SU-DHL-6 (cell line): ENCODE data around the gene AQR.
"Not testable (repeated sequence)": the region's sequence is repeated elsewhere in the genome, so short reads cannot be mapped to it uniquely, and the experiment has no call there.

ENCODE experiments used
- H2AFZ ChIP-seq: fragments of 200-600 bp; sonication (generic); 2 replicates; pipeline ENCODE4 v1.6.1; 2014; ENCODE audit warnings: low read depth, mild to moderate bottlenecking, moderate library complexity, mixed read lengths, antibody characterized with exemption, low read length; ENCODE audit not compliant: severe bottlenecking
- H3F3A ChIP-seq: fragments of 200-600 bp; shearing (Covaris generic); 2 replicates; pipeline ENCODE4 v1.6.0; 2016; ENCODE audit warnings: antibody characterized with exemption, mild to moderate bottlenecking; ENCODE audit not compliant: insufficient read depth
- H3K27ac ChIP-seq: fragments of 200-600 bp; sonication (generic); 2 replicates; pipeline ENCODE4 v1.5.1; 2016; ENCODE audit warnings: low read depth, mild to moderate bottlenecking, low read length, moderate library complexity, mixed read lengths
- H3K27me3 ChIP-seq: fragments of 200-600 bp; sonication (generic), shearing (Covaris generic); 2 replicates; pipeline ENCODE4 v1.6.0; 2014; ENCODE audit warnings: mild to moderate bottlenecking, low read length
- H3K36me3 ChIP-seq: fragments of 200-600 bp; sonication (generic); 2 replicates; pipeline ENCODE4 v1.6.1; 2014; ENCODE audit warnings: mild to moderate bottlenecking, low read length, mixed read lengths
- H3K4me2 ChIP-seq: fragments of 300-600, 200-600 bp; shearing (Covaris generic), sonication (generic); 2 replicates; pipeline ENCODE4 v1.6.0; 2014; ENCODE audit warnings: low read length, low read depth, mild to moderate bottlenecking; ENCODE audit not compliant: poor library complexity, severe bottlenecking
- H3K4me3 ChIP-seq: fragments of 200-600 bp; sonication (generic); 2 replicates; pipeline ENCODE4 v1.5.1; 2014; ENCODE audit warnings: antibody characterized with exemption, low read length, mild to moderate bottlenecking, mixed read lengths; ENCODE audit not compliant: insufficient read depth, poor library complexity, severe bottlenecking
- H3K79me2 ChIP-seq: fragments of 200-600 bp; sonication (generic); 2 replicates; pipeline ENCODE4 v1.6.1; 2014; ENCODE audit warnings: mild to moderate bottlenecking, low read length, moderate library complexity; ENCODE audit not compliant: insufficient read depth
- H3K9ac ChIP-seq: fragments of 200-600 bp; sonication (generic); 2 replicates; pipeline ENCODE4 v1.7.0; 2014; ENCODE audit warnings: mild to moderate bottlenecking, low read length
- H3K9me2 ChIP-seq: fragments of 200-600 bp; sonication (generic); replicated peaks from 2 replicates; pipeline ENCODE4 v1.6.1; 2014; ENCODE audit warnings: low read length; ENCODE audit not compliant: insufficient read depth
- H3K9me3 ChIP-seq: fragments of 200-600 bp; sonication (generic); 2 replicates; pipeline ENCODE4 v1.6.1; 2014; ENCODE audit warnings: low read length, mixed read lengths; ENCODE audit not compliant: insufficient read depth
- H4K20me1 ChIP-seq: fragments of 200-600 bp; sonication (generic); 2 replicates; pipeline ENCODE4 v1.6.1; 2014; ENCODE audit warnings: low read depth, mild to moderate bottlenecking, antibody characterized with exemption, low read length, moderate library complexity, mixed read lengths
- EZH2phosphoT487 ChIP-seq: fragments of 200-600 bp; sonication (generic), shearing (Covaris generic); conservative IDR thresholded peaks from 2 replicates; pipeline ENCODE4 v1.6.1; 2018; ENCODE audit warnings: mild to moderate bottlenecking, antibody characterized with exemption, low read length, moderate library complexity, mixed read lengths
- TF ChIP-seq, protein P1 (sequence below): fragments of 200-600 bp; sonication (generic); IDR thresholded peaks from one replicate; pipeline ENCODE4 v1.5.1; 2017; ENCODE audit warnings: antibody characterized with exemption, mild to moderate bottlenecking, low read length, moderate library complexity; ENCODE audit not compliant: insufficient read depth, poor library complexity, severe bottlenecking

AQR gene

DNA sequence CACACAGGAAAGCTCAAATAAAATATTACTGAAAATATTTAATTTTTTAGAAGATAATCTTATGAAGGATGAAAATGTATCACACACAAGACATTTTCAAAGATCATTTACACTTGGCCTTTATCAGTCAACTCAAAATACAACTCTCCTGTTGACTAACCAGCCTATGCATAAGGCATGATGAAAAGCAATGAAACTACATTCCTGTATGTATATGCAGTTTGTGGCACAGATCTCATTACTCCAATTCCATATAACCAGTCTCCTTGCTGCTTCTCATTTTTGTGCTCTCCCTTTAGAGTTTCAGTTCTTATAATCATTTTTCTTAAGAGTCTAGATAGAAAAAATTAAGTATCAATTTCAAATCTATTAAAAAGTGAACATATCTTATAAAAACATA lies 25.8 kb downstream of the AQR start:
- Histone ChIP-seq H2AFZ (no peak overlapping the region), H3K9ac (no peak overlapping the region), H3K9me2 (no peaks in the 10 kb centered on the region), H3K4me2 (no peak overlapping the region), H3K27ac (no peak overlapping the region), H3K4me3 (no peak overlapping the region), H3K79me2 (no peaks in the 10 kb centered on the region), H4K20me1 (no peaks in the 10 kb centered on the region), H3K27me3 (no peaks in the 10 kb centered on the region), H3K36me3 (peaks cover 17% of the 10 kb centered on the region; the same call in 1 of the 2 replicates), H3K9me3 (no peaks in the 10 kb centered on the region), H3F3A (0 out of 2 replicates have a peak, but pooled peaks cover 3% of the 10 kb centered on the region)
- TF ChIP-seq, protein P1, sequence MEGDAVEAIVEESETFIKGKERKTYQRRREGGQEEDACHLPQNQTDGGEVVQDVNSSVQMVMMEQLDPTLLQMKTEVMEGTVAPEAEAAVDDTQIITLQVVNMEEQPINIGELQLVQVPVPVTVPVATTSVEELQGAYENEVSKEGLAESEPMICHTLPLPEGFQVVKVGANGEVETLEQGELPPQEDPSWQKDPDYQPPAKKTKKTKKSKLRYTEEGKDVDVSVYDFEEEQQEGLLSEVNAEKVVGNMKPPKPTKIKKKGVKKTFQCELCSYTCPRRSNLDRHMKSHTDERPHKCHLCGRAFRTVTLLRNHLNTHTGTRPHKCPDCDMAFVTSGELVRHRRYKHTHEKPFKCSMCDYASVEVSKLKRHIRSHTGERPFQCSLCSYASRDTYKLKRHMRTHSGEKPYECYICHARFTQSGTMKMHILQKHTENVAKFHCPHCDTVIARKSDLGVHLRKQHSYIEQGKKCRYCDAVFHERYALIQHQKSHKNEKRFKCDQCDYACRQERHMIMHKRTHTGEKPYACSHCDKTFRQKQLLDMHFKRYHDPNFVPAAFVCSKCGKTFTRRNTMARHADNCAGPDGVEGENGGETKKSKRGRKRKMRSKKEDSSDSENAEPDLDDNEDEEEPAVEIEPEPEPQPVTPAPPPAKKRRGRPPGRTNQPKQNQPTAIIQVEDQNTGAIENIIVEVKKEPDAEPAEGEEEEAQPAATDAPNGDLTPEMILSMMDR = no peak
- TF ChIP-seq EZH2phosphoT487 = no peak

DNA sequence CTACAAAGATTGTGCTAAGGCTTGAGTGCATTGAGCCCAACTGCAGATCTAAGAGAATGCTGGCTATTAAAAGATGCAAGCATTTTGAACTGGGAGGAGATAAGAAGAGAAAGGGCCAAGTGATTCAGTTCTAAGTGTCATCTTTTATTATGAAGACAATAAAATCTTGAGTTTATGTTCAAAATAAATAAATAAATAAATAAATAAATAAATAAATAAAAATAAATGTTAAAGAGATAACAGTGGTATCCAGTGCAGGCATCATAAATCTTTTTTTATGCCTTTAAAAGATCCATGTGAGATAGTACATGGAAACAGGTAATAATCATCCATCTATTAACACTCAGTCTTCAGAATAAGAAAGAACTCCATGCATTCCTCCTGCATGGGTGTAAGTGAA lies 26.3 kb downstream of the AQR start:
- H3K9ac ChIP-seq, H3K9me3 ChIP-seq, H3K9me2 ChIP-seq, H3K79me2 ChIP-seq, H2AFZ ChIP-seq, H3K27me3 ChIP-seq, H4K20me1 ChIP-seq, H3F3A ChIP-seq, H3K27ac ChIP-seq, H3K4me3 ChIP-seq, H3K4me2 ChIP-seq: not testable (repeated sequence)
- peaks cover 17% of the 10 kb centered on the region; the same call in 1 of the 2 replicates for H3K36me3 ChIP-seq

DNA sequence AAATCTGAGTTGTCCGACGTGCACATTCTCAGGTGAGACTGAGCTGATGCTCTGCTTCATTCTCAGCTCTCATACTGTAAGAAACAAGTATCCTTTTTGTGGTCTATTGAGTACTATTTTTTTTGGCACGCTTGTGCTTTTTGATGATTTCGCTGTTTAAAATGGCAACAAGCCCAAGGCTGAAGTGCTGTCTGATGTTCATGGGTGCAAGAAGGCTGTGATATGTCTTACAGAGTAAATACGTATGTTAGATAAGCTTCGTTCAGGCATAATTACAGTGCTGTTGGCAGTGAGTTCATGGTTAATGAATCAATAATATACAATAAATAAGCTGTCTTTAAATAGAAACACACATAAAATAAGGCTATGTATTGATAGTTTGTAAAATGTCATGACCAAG lies 27.2 kb downstream of the AQR start:
- no peaks in the 10 kb centered on the region for H3K79me2 ChIP-seq
- H3K27me3 ChIP-seq = no peaks in the 10 kb centered on the region
- no peak overlapping the region for H3K4me2 ChIP-seq
- H3K27ac ChIP-seq = no peak overlapping the region
- H3K9me3 ChIP-seq = no peaks in the 10 kb centered on the region
- H3K9ac ChIP-seq = no peak overlapping the region
- 0 out of 2 replicates have a peak, but pooled peaks cover 3% of the 10 kb centered on the region for H3F3A ChIP-seq
- no peak overlapping the region for H3K4me3 ChIP-seq
- no peak for TF ChIP-seq EZH2phosphoT487
- TF ChIP-seq, protein P1 = no peak
- no peaks in the 10 kb centered on the region for H3K9me2 ChIP-seq
- no peak overlapping the region for H2AFZ ChIP-seq
- H3K36me3 ChIP-seq = peaks cover 17% of the 10 kb centered on the region; the same call in 1 of the 2 replicates
- H4K20me1 ChIP-seq = no peaks in the 10 kb centered on the region

DNA sequence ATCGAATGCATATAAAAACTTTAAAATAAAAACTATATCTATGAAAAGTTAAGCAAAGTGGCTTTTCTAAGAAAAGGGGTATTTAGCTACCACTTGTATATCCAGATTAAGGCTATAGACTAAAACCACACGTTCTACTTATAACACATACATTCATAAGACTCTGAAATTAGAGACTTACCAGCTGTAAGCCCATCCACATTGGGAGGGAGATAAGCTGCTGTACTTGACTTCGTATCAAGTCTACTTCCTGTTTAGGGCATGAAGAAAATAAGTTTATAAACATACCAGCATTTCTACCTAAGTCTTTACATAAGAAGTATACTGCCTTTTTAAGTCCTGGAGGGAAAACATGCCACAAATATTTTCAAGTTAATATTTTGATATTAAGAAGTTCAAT lies 27.7 kb downstream of the AQR start:
- Histone ChIP-seq H3K4me2 (no peak overlapping the region), H3K79me2 (no peaks in the 10 kb centered on the region), H3K9me2 (no peaks in the 10 kb centered on the region), H3K4me3 (no peak overlapping the region), H3K36me3 (peaks cover 17% of the 10 kb centered on the region; the same call in 1 of the 2 replicates), H3K9me3 (no peaks in the 10 kb centered on the region), H4K20me1 (no peaks in the 10 kb centered on the region), H3K9ac (no peak overlapping the region), H3F3A (0 out of 2 replicates have a peak, but pooled peaks cover 3% of the 10 kb centered on the region), H3K27ac (no peak overlapping the region), H2AFZ (no peak overlapping the region), H3K27me3 (no peaks in the 10 kb centered on the region)
- TF ChIP-seq, protein P1 = no peak
- TF ChIP-seq EZH2phosphoT487 = no peak
